Testis (tissue), 2 donors: ENCODE results near the gene DNAJC15.

Experiments used
- CTCF ChIP-seq, 3 experiments: fragments of 450-650 bp in 2 of 3; fragments of 200-600 bp in 1 of 3; sonication (generic) in 1 of 3; IDR thresholded peaks; one replicate each; pipeline ENCODE4 v1.5.1; 2016 to 2019; ENCODE audit warnings: antibody characterized with exemption in 3 of 3, mild to moderate bottlenecking in 2 of 3, moderate library complexity in 1 of 3
- POLR2A ChIP-seq: fragments of 450-650 bp; IDR thresholded peaks from one replicate; pipeline ENCODE4 v1.6.1; 2017; ENCODE audit warnings: antibody characterized with exemption, mild to moderate bottlenecking, moderate library complexity

- TF ChIP-seq CTCF (IDR thresholded peaks at IDR 0.05) (no peak), POLR2A (no peak)
Measured at GRCh38 chr13:43080199-43080598, 56.8 kb downstream of the DNAJC15 start.
